HG02938 (cell line): Measurements from ENCODE around the gene PEG3.

Experiments
- ATAC-seq: cut with Tn5 transposase; IDR thresholded peaks from one replicate; pipeline ENCODE4 v1.9.1; 2021; ENCODE audit warnings: mild to moderate bottlenecking, moderate library complexity; ENCODE audit not compliant: unreplicated experiment

Gene PEG3

GRCh38 chr19:56839652-56840450 is 675 bp downstream of the PEG3 start:
- ATAC-seq, result no peak

- no peak for ATAC-seq
These were observed 1.4 kb downstream of the PEG3 start for GRCh38 chr19:56838909-56839651.

GRCh38 chr19:56838024-56838908 is 2.3 kb downstream of the PEG3 start:
- ATAC-seq, result no peak

GRCh38 chr19:56837492-56838023 is 3.0 kb downstream of the PEG3 start:
- no peak for ATAC-seq

- ATAC-seq, result no peak
These were observed 3.5 kb downstream of the PEG3 start for GRCh38 chr19:56837004-56837403.

- ATAC-seq, result no peak
These were observed 4.5 kb downstream of the PEG3 start for GRCh38 chr19:56836059-56836458.

GRCh38 chr19:56835401-56835800 is 5.1 kb downstream of the PEG3 start:
- no peak for ATAC-seq

- no peak for ATAC-seq
These were observed 5.8 kb downstream of the PEG3 start for GRCh38 chr19:56834564-56835375.

- ATAC-seq, result no peak
These were observed 8.1 kb downstream of the PEG3 start for GRCh38 chr19:56832352-56832928.

GRCh38 chr19:56831255-56831654 is 9.3 kb downstream of the PEG3 start:
- no peak for ATAC-seq

GRCh38 chr19:56829596-56829995 is 10.9 kb downstream of the PEG3 start:
- ATAC-seq, result no peak

GRCh38 chr19:56827708-56828107 is 12.8 kb downstream of the PEG3 start:
- no peak for ATAC-seq

- ATAC-seq, result no peak
These were observed 16.6 kb downstream of the PEG3 start for GRCh38 chr19:56823956-56824355.

- ATAC-seq, result no peak
These were observed 17.1 kb downstream of the PEG3 start for GRCh38 chr19:56823417-56823816.

- ATAC-seq, result no peak
These were observed 17.8 kb downstream of the PEG3 start for GRCh38 chr19:56822755-56823154.

- no peak for ATAC-seq
These were observed 18.9 kb downstream of the PEG3 start for GRCh38 chr19:56821675-56822074.

GRCh38 chr19:56821209-56821608 is 19.3 kb downstream of the PEG3 start:
- ATAC-seq, result no peak

GRCh38 chr19:56819166-56819565 is 21.4 kb downstream of the PEG3 start:
- ATAC-seq, result no peak

- no peak for ATAC-seq
These were observed 25.9 kb downstream of the PEG3 start for GRCh38 chr19:56814656-56815055.

GRCh38 chr19:56813531-56813930 is 27.0 kb downstream of the PEG3 start:
- no peak for ATAC-seq
